Stomach (tissue), 9 donors: ENCODE measurements around the gene NRXN2. TPM values are rescaled to one million over a fixed set of nuclear protein-coding genes. Genes with fewer than 3 reads are reported as not detected.
A peak's percentile ranks its signal among the peaks of the same experiment; 100 is the strongest.

Experiments
- DNase-seq, 2 donors: peaks; one replicate each; pipeline versions ENCODE4 v3.0.0 to v3.0.0-alpha.2; 2013 to 2019
- H3K27ac ChIP-seq, 5 donors: fragments of 200-600 bp in 4 of 5; sonication (generic) in 4 of 5; one replicate each; pipeline ENCODE4 v1.5.1; 2013 to 2019; ENCODE audit warnings: mild to moderate bottlenecking in 1 of 5, moderate library complexity in 1 of 5
- H3K27me3 ChIP-seq, 3 donors: fragments of 200-600 bp; sonication (generic); one replicate each; pipeline ENCODE4 v1.5.1; 2017 to 2019; ENCODE audit warnings: mixed run types in 1 of 3
- H3K36me3 ChIP-seq, 4 donors: fragments of 200-600 bp; sonication (generic); 1 replicate in 3 of 4; 2 replicates in 1 of 4; pipeline ENCODE4 v1.5.1; 2016 to 2019
- H3K4me1 ChIP-seq, 4 donors: fragments of 200-600 bp; sonication (generic); one replicate each; pipeline ENCODE4 v1.5.1; 2016 to 2019
- H3K4me3 ChIP-seq, 4 donors: fragments of 200-600 bp; sonication (generic) in 3 of 4; one replicate each; pipeline ENCODE4 v1.5.1; 2016 to 2019; ENCODE audit warnings: mild to moderate bottlenecking in 1 of 4
- H3K9me3 ChIP-seq, 4 donors: fragments of 200-600 bp; sonication (generic); one replicate each; pipeline ENCODE4 v1.5.1; 2016 to 2019
- CTCF ChIP-seq, 7 experiments: fragments of 450-650 bp in 4 of 7; fragments of 200-600 bp in 3 of 7; sonication (generic) in 3 of 7; IDR thresholded peaks; one replicate each; pipeline ENCODE4 v1.5.1; 2016 to 2019; ENCODE audit warnings: antibody characterized with exemption in 7 of 7, control low read depth in 2 of 7, mild to moderate bottlenecking in 1 of 7
- EP300 ChIP-seq: sonication (generic); formaldehyde crosslinking; IDR thresholded peaks from one replicate; pipeline ENCODE4 v1.6.1; 2017; ENCODE audit warnings: antibody characterized with exemption
- POLR2A ChIP-seq, 4 donors: fragments of 450-650 bp; IDR thresholded peaks; one replicate each; pipeline ENCODE4 v1.6.1; 2016; ENCODE audit warnings: antibody characterized with exemption in 4 of 4, control low read depth in 2 of 4, mild to moderate bottlenecking in 1 of 4, moderate library complexity in 1 of 4
- POLR2AphosphoS5 ChIP-seq, 3 donors: sonication (generic); formaldehyde crosslinking; IDR thresholded peaks; one replicate each; pipeline ENCODE4 v1.6.1; 2016; ENCODE audit warnings: antibody characterized with exemption in 3 of 3
- WGBS, 5 donors: extraction: QIAGEN DNeasy Blood & Tissue Kit in 3 of 5; methylation state at CpG; one replicate each; pipeline versions ENCODE4 v1.1.5 to v1.1.7; 2013 to 2018; 5-methylcytosine and 5-hydroxymethylcytosine counted together
- intact Hi-C: fragments of 100-400 bp; cut with DNase I; formaldehyde crosslinking; loops from one replicate; pipeline ENCODE4 v1.15.1; 2023; ENCODE audit warnings: low total_unique reads
- polyA plus RNA-seq, 3 donors: library from polyadenylated mRNA; stranded (reverse); fragments of 200-250 nt; gene quantifications; one replicate each; pipeline ENCODE4 v1.2.3, GENCODE V29; 2013
- total RNA-seq, 5 donors: library from RNA; depleted of rRNA; stranded (reverse); fragments of >200 nt; gene quantifications; one replicate each; pipeline versions ENCODE4 v1.1.0 to v1.2.3, GENCODE V29; 2014 to 2016
- donor health status: healthy with polysubstance abuse.
- donor health status: Bipolar disorder and iron deficiency.
- donor health status: healthy.

NRXN2 gene
- total and polyA plus RNA-seq, 8 donors = 0.14 to 16.9 (median 1.2) TPM; not detected in 4

GRCh38 chr11:64655941-64656601, 66.9 kb downstream of the NRXN2 start:
- intact Hi-C loops = no loop called here
- no peaks in the 10 kb centered on the region for H3K9me3 ChIP-seq
- H3K27ac ChIP-seq = no peak overlapping the region
- H3K4me1 ChIP-seq = peaks cover 0 to 10% (median 8%) of the 10 kb centered on the region in 4 donors
- H3K36me3 ChIP-seq = no peaks in the 10 kb centered on the region
- no peak for TF ChIP-seq POLR2AphosphoS5 (IDR thresholded peaks at IDR 0.05)
- TF ChIP-seq CTCF (IDR thresholded peaks at IDR 0.05) = no peak
- TF ChIP-seq POLR2A (IDR thresholded peaks at IDR 0.05) = no peak
- TF ChIP-seq EP300 = no peak
- DNase-seq = no peak
- no peak overlapping the region for H3K4me3 ChIP-seq
- peaks cover 0 to 13% (median 0%) of the 10 kb centered on the region in 3 donors for H3K27me3 ChIP-seq
- WGBS, 5 donors = 60 to 80% (median 78%) methylated on average over 8 of the region's 8 CpGs

GRCh38 chr11:64654958-64655541, 67.9 kb downstream of the NRXN2 start:
- H3K4me3 ChIP-seq = no peak overlapping the region
- DNase-seq = no peak
- peaks cover 0 to 10% (median 8%) of the 10 kb centered on the region in 4 donors for H3K4me1 ChIP-seq
- 65 to 74% (median 69%) methylated on average over 10 to 13 of the region's 13 CpGs for WGBS, 5 donors
- no peak for TF ChIP-seq POLR2A (IDR thresholded peaks at IDR 0.05)
- H3K9me3 ChIP-seq = no peaks in the 10 kb centered on the region
- intact Hi-C loops = no loop called here
- H3K36me3 ChIP-seq = no peaks in the 10 kb centered on the region
- H3K27me3 ChIP-seq = peaks cover 0 to 23% (median 0%) of the 10 kb centered on the region in 3 donors
- H3K27ac ChIP-seq = no peak overlapping the region

GRCh38 chr11:64654439-64654838, 68.6 kb downstream of the NRXN2 start:
- Histone ChIP-seq H3K27me3 (peaks cover 0 to 29% (median 0%) of the 10 kb centered on the region in 3 donors), H3K27ac (no peak overlapping the region), H3K9me3 (no peaks in the 10 kb centered on the region), H3K4me3 (no peak overlapping the region), H3K36me3 (no peaks in the 10 kb centered on the region), H3K4me1 (peaks cover 0 to 10% (median 8%) of the 10 kb centered on the region in 4 donors)
- no peak for TF ChIP-seq EP300
- TF ChIP-seq POLR2A (IDR thresholded peaks at IDR 0.05) = no peak
- DNase-seq = no peak
- intact Hi-C loops = no loop called here
- WGBS, 5 donors = 84 to 97% (median 92%) methylated on average over 2 to 4 of the region's 4 CpGs

GRCh38 chr11:64653388-64653973, 69.5 kb downstream of the NRXN2 start:
- no peak for TF ChIP-seq POLR2AphosphoS5 (IDR thresholded peaks at IDR 0.05)
- H3K36me3 ChIP-seq = no peaks in the 10 kb centered on the region
- peaks cover 0 to 39% (median 3%) of the 10 kb centered on the region in 3 donors for H3K27me3 ChIP-seq
- intact Hi-C loops = no loop called here
- H3K27ac ChIP-seq = no peak overlapping the region
- DNase-seq = no peak
- 45 to 62% (median 57%) methylated on average over 9 to 13 of the region's 13 CpGs for WGBS, 5 donors
- H3K9me3 ChIP-seq = no peaks in the 10 kb centered on the region
- no peak overlapping the region for H3K4me3 ChIP-seq
- peaks cover 0 to 10% (median 8%) of the 10 kb centered on the region in 4 donors for H3K4me1 ChIP-seq

GRCh38 chr11:64652586-64653387, 70.2 kb downstream of the NRXN2 start:
- H3K9me3 ChIP-seq = no peaks in the 10 kb centered on the region
- peaks cover 0 to 46% (median 3%) of the 10 kb centered on the region in 3 donors for H3K27me3 ChIP-seq
- H3K36me3 ChIP-seq = no peaks in the 10 kb centered on the region
- peaks cover 0 to 10% (median 8%) of the 10 kb centered on the region in 4 donors for H3K4me1 ChIP-seq
- H3K4me3 ChIP-seq = no peak overlapping the region
- peak; percentile 81 to 90 for DNase-seq
- WGBS, 5 donors = 42 to 60% (median 43%) methylated on average over 10 to 13 of the region's 13 CpGs
- intact Hi-C loops = no loop called here
- H3K27ac ChIP-seq = no peak overlapping the region
- TF ChIP-seq POLR2AphosphoS5 (IDR thresholded peaks at IDR 0.05) (no peak), POLR2A (IDR thresholded peaks at IDR 0.05) (no peak), CTCF (IDR thresholded peaks at IDR 0.05) (peak in 5 of 7 experiments; percentile 79 to 93 (median 89))
